ENCODE data around the gene NF2.

- TF ChIP-seq, protein P1, sequence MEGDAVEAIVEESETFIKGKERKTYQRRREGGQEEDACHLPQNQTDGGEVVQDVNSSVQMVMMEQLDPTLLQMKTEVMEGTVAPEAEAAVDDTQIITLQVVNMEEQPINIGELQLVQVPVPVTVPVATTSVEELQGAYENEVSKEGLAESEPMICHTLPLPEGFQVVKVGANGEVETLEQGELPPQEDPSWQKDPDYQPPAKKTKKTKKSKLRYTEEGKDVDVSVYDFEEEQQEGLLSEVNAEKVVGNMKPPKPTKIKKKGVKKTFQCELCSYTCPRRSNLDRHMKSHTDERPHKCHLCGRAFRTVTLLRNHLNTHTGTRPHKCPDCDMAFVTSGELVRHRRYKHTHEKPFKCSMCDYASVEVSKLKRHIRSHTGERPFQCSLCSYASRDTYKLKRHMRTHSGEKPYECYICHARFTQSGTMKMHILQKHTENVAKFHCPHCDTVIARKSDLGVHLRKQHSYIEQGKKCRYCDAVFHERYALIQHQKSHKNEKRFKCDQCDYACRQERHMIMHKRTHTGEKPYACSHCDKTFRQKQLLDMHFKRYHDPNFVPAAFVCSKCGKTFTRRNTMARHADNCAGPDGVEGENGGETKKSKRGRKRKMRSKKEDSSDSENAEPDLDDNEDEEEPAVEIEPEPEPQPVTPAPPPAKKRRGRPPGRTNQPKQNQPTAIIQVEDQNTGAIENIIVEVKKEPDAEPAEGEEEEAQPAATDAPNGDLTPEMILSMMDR (IDR thresholded peaks at IDR 0.05) = no peak
- TF ChIP-seq EP300 (IDR thresholded peaks at IDR 0.05; ENCODE audit: low read depth) (no peak), POLR2A (IDR thresholded peaks at IDR 0.05) (no peak), POLR2AphosphoS5 (IDR thresholded peaks at IDR 0.05) (no peak)
Measured at GRCh38 chr22:29654420-29654819, 51.0 kb downstream of the NF2 start.

Measured in transverse colon (tissue), 4 donors.